H9 (cell line): ENCODE data around the gene HSF2. TPM values are rescaled to one million over a fixed set of nuclear protein-coding genes. Genes with fewer than 3 reads are reported as not detected.

ENCODE experiments used
- DNase-seq: peaks from one replicate; pipeline ENCODE4 v3.0.0-alpha.2; 2017
- H2AFZ ChIP-seq: one replicate; pipeline ENCODE4 v1.6.1; 2013; ENCODE audit warnings: mild to moderate bottlenecking, low read length, control low read depth, moderate library complexity
- H2AK5ac ChIP-seq: 2 replicates; pipeline ENCODE4 v1.6.1; 2013; ENCODE audit warnings: low read length, control low read depth, mixed read lengths; ENCODE audit not compliant: insufficient read length
- H2BK120ac ChIP-seq: one replicate; pipeline ENCODE4 v1.6.1; 2013; ENCODE audit warnings: low read depth, mild to moderate bottlenecking, low read length, control low read depth, inconsistent platforms; ENCODE audit not compliant: poor library complexity, severe bottlenecking
- H2BK12ac ChIP-seq: 2 replicates; pipeline ENCODE4 v1.6.1; 2013; ENCODE audit warnings: low read length, control low read depth, mixed read lengths, low read depth; ENCODE audit not compliant: insufficient read length
- H2BK15ac ChIP-seq: 2 replicates; pipeline ENCODE4 v1.6.1; 2013; ENCODE audit warnings: low read depth, low read length, control low read depth
- H2BK20ac ChIP-seq: one replicate; pipeline ENCODE4 v1.6.1; 2013; ENCODE audit warnings: low read depth, mild to moderate bottlenecking, low read length, control low read depth, inconsistent platforms; ENCODE audit not compliant: poor library complexity, severe bottlenecking
- H2BK5ac ChIP-seq: 2 replicates; pipeline ENCODE4 v1.6.1; 2013; ENCODE audit warnings: low read length, control low read depth, mixed read lengths; ENCODE audit not compliant: insufficient read length
- H3K14ac ChIP-seq: 2 replicates; pipeline ENCODE4 v1.6.1; 2013; ENCODE audit warnings: low read length, control low read depth; ENCODE audit not compliant: insufficient read depth
- H3K18ac ChIP-seq: 2 replicates; pipeline ENCODE4 v1.6.1; 2013; ENCODE audit warnings: low read depth, mild to moderate bottlenecking, mixed read lengths, low read length, control low read depth; ENCODE audit not compliant: insufficient read length
- H3K23ac ChIP-seq: 2 replicates; pipeline ENCODE4 v1.6.1; 2013; ENCODE audit warnings: low read length, control low read depth, mixed read lengths, low read depth; ENCODE audit not compliant: insufficient read length
- H3K23me2 ChIP-seq: 2 replicates; pipeline ENCODE4 v1.6.1; 2013; ENCODE audit warnings: low read depth, mild to moderate bottlenecking, mixed read lengths, low read length, control low read depth; ENCODE audit not compliant: insufficient read length, poor library complexity, severe bottlenecking
- H3K27ac ChIP-seq: 2 replicates; pipeline ENCODE4 v1.5.1; 2013; ENCODE audit warnings: low read length, control low read depth, mixed read lengths, low read depth; ENCODE audit not compliant: insufficient read length
- H3K27me3 ChIP-seq: 2 replicates; pipeline ENCODE4 v1.6.1; 2013; ENCODE audit warnings: low read length, control low read depth, inconsistent platforms; ENCODE audit not compliant: insufficient read depth
- H3K4ac ChIP-seq: 2 replicates; pipeline ENCODE4 v1.6.1; 2013; ENCODE audit warnings: low read depth, mild to moderate bottlenecking, control low read depth, inconsistent platforms, low read length, moderate library complexity
- H3K4me1 ChIP-seq: 2 replicates; pipeline ENCODE4 v1.6.1; 2013; ENCODE audit warnings: low read length, control low read depth, inconsistent platforms; ENCODE audit not compliant: insufficient read depth
- H3K4me2 ChIP-seq: 2 replicates; pipeline ENCODE4 v1.6.1; 2013; ENCODE audit warnings: low read length, control low read depth, mixed read lengths; ENCODE audit not compliant: insufficient read length, insufficient read depth
- H3K56ac ChIP-seq: 2 replicates; pipeline ENCODE4 v1.6.1; 2013; ENCODE audit warnings: low read depth, mild to moderate bottlenecking, mixed read lengths, low read length, control low read depth; ENCODE audit not compliant: insufficient read length
- H3K79me1 ChIP-seq: 2 replicates; pipeline ENCODE4 v1.6.1; 2013; ENCODE audit warnings: low read depth, mild to moderate bottlenecking, moderate library complexity, low read length, control low read depth, inconsistent platforms; ENCODE audit not compliant: insufficient read depth, poor library complexity, severe bottlenecking
- H3K79me2 ChIP-seq: 2 replicates; pipeline ENCODE4 v1.6.1; 2013; ENCODE audit warnings: low read length, control low read depth, inconsistent platforms; ENCODE audit not compliant: insufficient read depth
- H3K9ac ChIP-seq: 2 replicates; pipeline ENCODE4 v1.6.1; 2013; ENCODE audit warnings: low read length, control low read depth, mixed read lengths; ENCODE audit not compliant: insufficient read length; ENCODE audit errors: extremely low read depth
- H3K9me3 ChIP-seq: one replicate; pipeline ENCODE4 v1.6.1; 2013; ENCODE audit warnings: low read depth, low read length, inconsistent platforms; ENCODE audit not compliant: control insufficient read depth
- H3T11ph ChIP-seq: one replicate; pipeline ENCODE4 v1.6.1; 2013; ENCODE audit warnings: mild to moderate bottlenecking, low read length, control low read depth, inconsistent platforms
- H4K20me1 ChIP-seq: one replicate; pipeline ENCODE4 v1.6.1; 2013; ENCODE audit not compliant: control insufficient read depth, insufficient read length, insufficient read depth
- H4K5ac ChIP-seq: 2 replicates; pipeline ENCODE4 v1.6.1; 2013; ENCODE audit warnings: low read depth, mild to moderate bottlenecking, mixed read lengths, low read length, control low read depth; ENCODE audit not compliant: insufficient read length
- H4K8ac ChIP-seq: replicated peaks from 2 replicates; pipeline ENCODE4 v1.6.1; 2013; ENCODE audit warnings: low read length, control low read depth, mixed read lengths, low read depth; ENCODE audit not compliant: insufficient read length
- H4K91ac ChIP-seq: 2 replicates; pipeline ENCODE4 v1.6.1; 2013; ENCODE audit warnings: low read depth, mild to moderate bottlenecking, moderate library complexity, mixed read lengths, low read length, control low read depth; ENCODE audit not compliant: insufficient read length
- H3K27ac Mint-ChIP-seq, 3 experiments: 2 replicates in 2 of 3; 3 replicates in 1 of 3; pipeline ENCODE4 v1.8.0; 2020 to 2021; ENCODE audit warnings: mixed read lengths in 3 of 3, mild to moderate bottlenecking in 1 of 3, moderate library complexity in 1 of 3
- H3K27me3 Mint-ChIP-seq: 2 replicates; pipeline ENCODE4 v1.8.0; 2021; ENCODE audit warnings: low read depth, mild to moderate bottlenecking, moderate library complexity, mixed read lengths
- H3K36me3 Mint-ChIP-seq, 3 experiments: 2 replicates in 2 of 3; 3 replicates in 1 of 3; pipeline ENCODE4 v1.8.0; 2020 to 2021; ENCODE audit warnings: low read depth in 3 of 3, mixed read lengths in 3 of 3; ENCODE audit not compliant: insufficient read depth in 1 of 3
- H3K4me1 Mint-ChIP-seq, 2 experiments: 2 replicates each; pipeline ENCODE4 v1.8.0; 2020; ENCODE audit warnings: mixed read lengths in 2 of 2
- H3K4me3 Mint-ChIP-seq, 2 experiments: 2 replicates in 1 of 2; 3 replicates in 1 of 2; pipeline ENCODE4 v1.8.0; 2020 to 2021; ENCODE audit warnings: mild to moderate bottlenecking in 2 of 2, mixed read lengths in 2 of 2, moderate library complexity in 1 of 2
- H3K9me3 Mint-ChIP-seq, 2 experiments: 2 replicates in 1 of 2; 3 replicates in 1 of 2; pipeline ENCODE4 v1.8.0; 2020; ENCODE audit warnings: mild to moderate bottlenecking in 2 of 2, mixed read lengths in 2 of 2, moderate library complexity in 1 of 2
- WGBS: extraction: QIAGEN DNeasy Blood & Tissue Kit; methylation state at CpG from one replicate; pipeline ENCODE4 v1.1.7; 2013; ENCODE audit warnings: missing lambda C conversion rate, low lambda C conversion rate, mixed read lengths; ENCODE audit not compliant: insufficient read length; ENCODE audit errors: extremely low coverage; 5-methylcytosine and 5-hydroxymethylcytosine counted together
- total RNA-seq: library from RNA; stranded (reverse); gene quantifications from 2 replicates; pipeline ENCODE4 v1.2.1, GENCODE V29; 2021
- TF ChIP-seq, protein P1 (sequence below): fragments of 200-600 bp; sonication (generic); conservative IDR thresholded peaks from 3 replicates; pipeline ENCODE4 v1.8.0; 2021; ENCODE audit warnings: antibody characterized with exemption, mild to moderate bottlenecking

HSF2 gene
- total RNA-seq, 1 experiment from 2014 or later: 14.6 TPM

DNA sequence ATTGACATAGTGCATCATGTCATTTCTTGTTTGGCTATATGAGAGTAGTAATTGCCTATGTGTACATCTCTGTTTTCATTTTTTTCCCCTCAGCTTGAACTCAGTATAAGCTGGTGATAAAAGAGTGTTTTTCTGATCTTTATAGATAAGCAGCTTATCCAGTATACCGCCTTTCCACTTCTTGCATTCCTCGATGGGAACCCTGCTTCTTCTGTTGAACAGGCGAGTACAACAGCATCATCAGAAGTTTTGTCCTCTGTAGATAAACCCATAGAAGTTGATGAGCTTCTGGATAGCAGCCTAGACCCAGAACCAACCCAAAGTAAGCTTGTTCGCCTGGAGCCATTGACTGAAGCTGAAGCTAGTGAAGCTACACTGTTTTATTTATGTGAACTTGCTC is 32.3 kb downstream of the HSF2 start:
- Histone ChIP-seq H3T11ph (no peak overlapping the region), H3K27ac (no peak overlapping the region), H4K91ac (no peak overlapping the region), H3K14ac (no peak overlapping the region), H4K8ac (no peak overlapping the region), H3K9ac (no peak overlapping the region), H2AFZ (no peak overlapping the region), H4K20me1 (no peaks in the 10 kb centered on the region), H2BK20ac (no peak overlapping the region), H3K4me2 (no peak overlapping the region), H3K23ac (no peak overlapping the region), H3K4me1 (no peaks in the 10 kb centered on the region), H3K79me2 (no peaks in the 10 kb centered on the region), H2BK5ac (no peak overlapping the region), H3K4ac (no peak overlapping the region), H2BK15ac (no peak overlapping the region), H2AK5ac (no peak overlapping the region), H4K5ac (no peak overlapping the region), H3K56ac (no peak overlapping the region), H2BK12ac (no peak overlapping the region), H3K9me3 (no peaks in the 10 kb centered on the region), H2BK120ac (no peak overlapping the region), H3K79me1 (no peaks in the 10 kb centered on the region), H3K27me3 (no peaks in the 10 kb centered on the region), H3K23me2 (no peaks in the 10 kb centered on the region), H3K18ac (no peak overlapping the region)
- TF ChIP-seq, protein P1, sequence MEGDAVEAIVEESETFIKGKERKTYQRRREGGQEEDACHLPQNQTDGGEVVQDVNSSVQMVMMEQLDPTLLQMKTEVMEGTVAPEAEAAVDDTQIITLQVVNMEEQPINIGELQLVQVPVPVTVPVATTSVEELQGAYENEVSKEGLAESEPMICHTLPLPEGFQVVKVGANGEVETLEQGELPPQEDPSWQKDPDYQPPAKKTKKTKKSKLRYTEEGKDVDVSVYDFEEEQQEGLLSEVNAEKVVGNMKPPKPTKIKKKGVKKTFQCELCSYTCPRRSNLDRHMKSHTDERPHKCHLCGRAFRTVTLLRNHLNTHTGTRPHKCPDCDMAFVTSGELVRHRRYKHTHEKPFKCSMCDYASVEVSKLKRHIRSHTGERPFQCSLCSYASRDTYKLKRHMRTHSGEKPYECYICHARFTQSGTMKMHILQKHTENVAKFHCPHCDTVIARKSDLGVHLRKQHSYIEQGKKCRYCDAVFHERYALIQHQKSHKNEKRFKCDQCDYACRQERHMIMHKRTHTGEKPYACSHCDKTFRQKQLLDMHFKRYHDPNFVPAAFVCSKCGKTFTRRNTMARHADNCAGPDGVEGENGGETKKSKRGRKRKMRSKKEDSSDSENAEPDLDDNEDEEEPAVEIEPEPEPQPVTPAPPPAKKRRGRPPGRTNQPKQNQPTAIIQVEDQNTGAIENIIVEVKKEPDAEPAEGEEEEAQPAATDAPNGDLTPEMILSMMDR: no peak
- Mint-ChIP-seq H3K36me3 (peaks cover 18 to 57% (median 49%) of the 10 kb centered on the region in 3 experiments), H3K27me3 (no peaks in the 10 kb centered on the region), H3K4me3 (no peak overlapping the region), H3K9me3 (no peaks in the 10 kb centered on the region), H3K27ac (no peak overlapping the region), H3K4me1 (no peaks in the 10 kb centered on the region)
- no CpG with 5 or more reads among the region's 4 CpGs for WGBS
- no peak for DNase-seq
